Ovary (tissue), 9 donors: Measurements from ENCODE around the gene THRB. TPM values are rescaled to one million over a fixed set of nuclear protein-coding genes. Genes with fewer than 3 reads are reported as not detected.
A peak's percentile ranks its signal among the peaks of the same experiment; 100 is the strongest.

Experiments
- DNase-seq, 5 donors: peaks; one replicate each; pipeline ENCODE4 v3.0.0-alpha.2; 2019 to 2020
- H3K27ac ChIP-seq, 2 donors: fragments of 200-600 bp; one replicate each; pipeline versions ENCODE4 v1.5.1 to v1.8.0; 2019 to 2022
- H3K27me3 ChIP-seq: fragments of 200-600 bp; one replicate; pipeline ENCODE4 v1.8.0; 2022
- H3K36me3 ChIP-seq: fragments of 200-600 bp; sonication (generic); one replicate; pipeline ENCODE4 v1.5.1; 2019
- H3K4me1 ChIP-seq: one replicate; pipeline ENCODE4 v1.8.1; 2013; ENCODE audit warnings: mild to moderate bottlenecking, moderate library complexity; ENCODE audit not compliant: insufficient read depth
- H3K4me3 ChIP-seq: fragments of 200-600 bp; sonication (generic); one replicate; pipeline ENCODE4 v1.5.1; 2017
- H3K9me3 ChIP-seq, 2 donors: fragments of 200-600 bp in 1 of 2; sonication (generic) in 1 of 2; one replicate each; pipeline versions ENCODE4 v1.5.1 to v1.8.1; 2013 to 2019; ENCODE audit warnings: mild to moderate bottlenecking in 1 of 2, moderate library complexity in 1 of 2
- EP300 ChIP-seq: sonication (generic); formaldehyde crosslinking; IDR thresholded peaks from one replicate; pipeline ENCODE4 v1.6.1; 2017; ENCODE audit warnings: antibody characterized with exemption
- POLR2A ChIP-seq: fragments of 450-650 bp; IDR thresholded peaks from one replicate; pipeline ENCODE4 v1.6.1; 2017; ENCODE audit warnings: antibody characterized with exemption, mild to moderate bottlenecking, moderate library complexity
- WGBS, 3 donors: extraction: QIAGEN DNeasy Blood & Tissue Kit in 1 of 3; methylation state at CpG; one replicate each; pipeline versions ENCODE4 v1.1.5 to v1.1.7; 2013 to 2017; 5-methylcytosine and 5-hydroxymethylcytosine counted together
- intact Hi-C, 4 donors: fragments of 100-400 bp; cut with DNase I; formaldehyde crosslinking; loops; one replicate each; pipeline versions ENCODE4 v1.11.0 to v1.15.1; 2022 to 2023
- polyA plus RNA-seq, 2 donors: library from polyadenylated mRNA; stranded (reverse); fragments of 200-250 nt in 1 of 2; fragments of 350-450 nt in 1 of 2; fragmentation: Illumina TruSeq in 1 of 2; extraction: RNeasy Lipid Tissue Mini Kit (QIAGEN cat#74804) in 1 of 2; gene quantifications; one replicate each; pipeline ENCODE4 v1.2.3, GENCODE V29; 2013 to 2014
- total RNA-seq, 7 donors: library from RNA; depleted of rRNA in 2 of 7; stranded (reverse); fragments of >200 nt in 2 of 7; fragmentation: NEBNext Ultra II Directional in 3 of 7; extraction: Animal tissue kit (Norgen Biotek cat#: 25700) in 3 of 7; gene quantifications; one replicate each; pipeline versions ENCODE4 v1.1.0 to v1.2.4, GENCODE V29; 2016 to 2023
- TF ChIP-seq, protein P1 (sequence below), 3 donors: fragments of 450-650 bp in 2 of 3; fragments of 200-600 bp in 1 of 3; IDR thresholded peaks; one replicate each; pipeline versions ENCODE4 v1.5.1 to v1.8.0; 2016 to 2022; ENCODE audit warnings: antibody characterized with exemption in 3 of 3, mild to moderate bottlenecking in 1 of 3
- donor health status: DM: no; HTN: no; CAD: no; lungs with moderate emphysema.
- donor health status: DM: no; HTN: no; CAD: no.
- donor health status: Bipolar disorder and iron deficiency.
- donor health status: DM: yes; HTN: yes; CAD: no.
- donor health status: DM: no; HTN: no; CAD: no.
- donor health status: DM: yes; HTN: yes; CAD: no.

The THRB gene
- total and polyA plus RNA-seq, 9 donors: 0.91 to 6.5 (median 3.2) TPM

- no peaks in the 10 kb centered on the region for H3K4me1 ChIP-seq
- 26 to 44% (median 40%) methylated on average over 5 of the region's 5 CpGs for WGBS, 3 donors
- intact Hi-C loops: no loop called here
These were observed 308.8 kb downstream of the THRB start for GRCh38 chr3:24185738-24186384.

DNA sequence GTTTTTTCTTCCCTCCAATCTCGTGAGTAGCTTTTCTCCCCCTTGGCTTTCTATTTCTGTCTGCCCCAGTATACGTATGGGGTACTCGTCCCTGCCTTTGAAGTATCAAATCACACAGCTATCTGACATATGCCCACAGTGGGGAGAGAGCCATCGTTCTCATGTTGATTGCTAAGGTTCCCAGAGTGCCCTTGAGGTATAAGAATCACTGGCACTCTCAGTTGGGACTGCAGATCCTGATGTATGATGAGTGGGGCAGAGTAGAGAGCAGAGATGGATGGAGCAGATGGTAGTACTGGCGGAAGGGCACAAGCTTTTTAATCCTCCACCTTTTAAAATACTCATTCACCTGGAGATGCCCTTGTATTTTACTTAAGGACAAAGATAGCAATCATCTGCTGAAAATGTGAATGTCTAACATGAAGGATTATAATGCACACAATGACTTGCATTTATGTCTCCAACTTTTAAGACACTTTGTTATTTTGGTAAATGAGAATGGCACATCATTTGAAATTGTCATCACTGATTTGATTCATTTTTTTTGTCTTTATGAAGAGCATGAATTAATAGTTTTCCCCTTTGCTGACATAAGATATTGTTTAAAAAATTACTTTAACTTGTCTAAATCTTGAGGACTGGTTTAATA, 310.0 kb downstream of the THRB start:
- TF ChIP-seq EP300 (no peak), POLR2A (no peak)
- TF ChIP-seq, protein P1, sequence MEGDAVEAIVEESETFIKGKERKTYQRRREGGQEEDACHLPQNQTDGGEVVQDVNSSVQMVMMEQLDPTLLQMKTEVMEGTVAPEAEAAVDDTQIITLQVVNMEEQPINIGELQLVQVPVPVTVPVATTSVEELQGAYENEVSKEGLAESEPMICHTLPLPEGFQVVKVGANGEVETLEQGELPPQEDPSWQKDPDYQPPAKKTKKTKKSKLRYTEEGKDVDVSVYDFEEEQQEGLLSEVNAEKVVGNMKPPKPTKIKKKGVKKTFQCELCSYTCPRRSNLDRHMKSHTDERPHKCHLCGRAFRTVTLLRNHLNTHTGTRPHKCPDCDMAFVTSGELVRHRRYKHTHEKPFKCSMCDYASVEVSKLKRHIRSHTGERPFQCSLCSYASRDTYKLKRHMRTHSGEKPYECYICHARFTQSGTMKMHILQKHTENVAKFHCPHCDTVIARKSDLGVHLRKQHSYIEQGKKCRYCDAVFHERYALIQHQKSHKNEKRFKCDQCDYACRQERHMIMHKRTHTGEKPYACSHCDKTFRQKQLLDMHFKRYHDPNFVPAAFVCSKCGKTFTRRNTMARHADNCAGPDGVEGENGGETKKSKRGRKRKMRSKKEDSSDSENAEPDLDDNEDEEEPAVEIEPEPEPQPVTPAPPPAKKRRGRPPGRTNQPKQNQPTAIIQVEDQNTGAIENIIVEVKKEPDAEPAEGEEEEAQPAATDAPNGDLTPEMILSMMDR (IDR thresholded peaks at IDR 0.05): no peak
- Histone ChIP-seq H3K36me3 (no peaks in the 10 kb centered on the region), H3K4me1 (no peaks in the 10 kb centered on the region), H3K27ac (no peak overlapping the region), H3K27me3 (no peaks in the 10 kb centered on the region), H3K9me3 (no peaks in the 10 kb centered on the region), H3K4me3 (no peak overlapping the region)
- WGBS, 3 donors: 77 to 87% (median 79%) methylated on average over 5 of the region's 5 CpGs
- intact Hi-C loops: no loop called here
- DNase-seq: no peak

More at GRCh38 chr3:24185738-24186384, 308.8 kb downstream of the THRB start:
- Histone ChIP-seq H3K36me3 (no peaks in the 10 kb centered on the region), H3K9me3 (no peaks in the 10 kb centered on the region), H3K4me3 (no peak overlapping the region), H3K27ac (no peak overlapping the region), H3K27me3 (no peaks in the 10 kb centered on the region)
- TF ChIP-seq, protein P1 (IDR thresholded peaks at IDR 0.05): peak in 2 of 3 donors; percentile 44 to 54
- no peak for TF ChIP-seq EP300
- no peak for TF ChIP-seq POLR2A
- DNase-seq: peak; percentile 20 to 43 (median 33)

- TF ChIP-seq POLR2A: no peak
- TF ChIP-seq, protein P1 (IDR thresholded peaks at IDR 0.05): no peak
- TF ChIP-seq EP300: no peak
- Histone ChIP-seq H3K36me3 (no peaks in the 10 kb centered on the region), H3K9me3 (no peaks in the 10 kb centered on the region), H3K27ac (no peak overlapping the region), H3K4me3 (no peak overlapping the region), H3K4me1 (no peaks in the 10 kb centered on the region), H3K27me3 (no peaks in the 10 kb centered on the region)
- intact Hi-C loops: no loop called here
- 81 to 85% (median 84%) methylated on average over 2 of the region's 2 CpGs for WGBS, 3 donors
- DNase-seq: no peak
These were observed 311.9 kb downstream of the THRB start for GRCh38 chr3:24182756-24183155.

GRCh38 chr3:24181256-24181655, 313.4 kb downstream of the THRB start:
- TF ChIP-seq POLR2A: no peak
- TF ChIP-seq, protein P1 (IDR thresholded peaks at IDR 0.05): no peak
- no peak for TF ChIP-seq EP300
- no peaks in the 10 kb centered on the region for H3K9me3 ChIP-seq
- H3K4me3 ChIP-seq: no peak overlapping the region
- no peaks in the 10 kb centered on the region for H3K36me3 ChIP-seq
- no peak overlapping the region for H3K27ac ChIP-seq
- no peak for DNase-seq
- no peaks in the 10 kb centered on the region for H3K4me1 ChIP-seq
- WGBS, 3 donors: 77 to 90% (median 81%) methylated on average over 4 of the region's 4 CpGs
- H3K27me3 ChIP-seq: no peaks in the 10 kb centered on the region
- intact Hi-C loops: no loop called here
